ENCODE results near the gene ZFYVE26.
"Not testable (repeated sequence)": the region's sequence is repeated elsewhere in the genome, so short reads cannot be mapped to it uniquely, and the experiment has no call there.

Gene ZFYVE26
- 64.7 to 125 (median 109) reads per million in 4 experiments for total RNA-seq

DNA sequence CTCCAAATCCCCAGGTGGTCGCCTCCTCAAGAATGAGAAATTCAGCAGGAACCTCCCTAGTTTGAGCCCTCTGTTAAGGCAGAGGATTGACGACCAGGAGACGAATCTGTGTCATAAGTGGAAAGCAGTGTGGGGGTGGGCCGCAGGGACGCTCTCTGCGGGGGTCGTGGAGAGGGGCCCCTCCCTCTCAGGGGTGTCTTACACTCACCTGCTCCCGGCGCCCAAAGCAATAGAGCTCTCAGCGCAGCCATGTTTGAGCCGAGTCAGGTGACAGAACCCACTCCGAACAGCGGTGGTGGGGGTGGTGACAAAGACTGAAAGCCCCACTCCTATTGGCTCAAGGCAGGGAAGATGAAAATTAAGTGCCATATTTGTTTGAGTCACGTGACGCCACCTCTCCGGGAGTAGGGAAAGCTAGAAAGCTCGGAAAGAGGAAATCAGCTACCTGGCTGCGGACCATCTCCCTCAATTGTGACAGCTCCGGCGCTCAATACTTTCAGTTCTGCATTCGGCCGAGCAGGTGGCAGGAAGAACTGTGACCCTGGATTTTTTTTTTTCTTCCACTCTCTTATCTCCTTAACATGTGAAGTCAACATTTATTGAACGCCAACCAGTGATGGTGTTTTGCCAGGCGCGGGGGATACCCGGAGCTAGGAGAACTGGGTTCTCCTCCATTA, at the start of gene ZFYVE26:
Gene ZFYVE26 (minus strand): TSS at position 265 of the 677 bp plus-strand sequence. CDS start 627 bp downstream, outside the sequence.
- peak; percentile 87 for DNase-seq

DNA sequence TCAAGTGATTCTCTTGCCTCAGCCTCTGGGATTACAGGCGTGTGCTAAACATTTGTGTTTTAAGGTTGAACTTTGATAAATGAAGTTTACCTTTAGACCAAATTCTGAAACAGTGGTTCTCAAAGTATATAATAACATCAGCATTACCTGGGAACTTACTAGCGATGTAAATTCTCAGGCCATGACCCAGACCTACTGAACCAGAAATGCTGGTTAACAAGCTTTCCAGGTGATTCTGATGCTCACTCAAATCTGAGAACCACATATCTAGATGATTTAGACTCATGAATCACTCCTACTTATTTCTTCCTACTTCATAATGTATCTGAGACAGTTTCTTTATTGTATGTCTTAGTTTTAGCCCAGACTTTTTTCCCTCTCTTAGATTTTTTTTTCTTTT, 46.8 kb upstream of the ZFYVE26 start:
- no peak for DNase-seq

DNA sequence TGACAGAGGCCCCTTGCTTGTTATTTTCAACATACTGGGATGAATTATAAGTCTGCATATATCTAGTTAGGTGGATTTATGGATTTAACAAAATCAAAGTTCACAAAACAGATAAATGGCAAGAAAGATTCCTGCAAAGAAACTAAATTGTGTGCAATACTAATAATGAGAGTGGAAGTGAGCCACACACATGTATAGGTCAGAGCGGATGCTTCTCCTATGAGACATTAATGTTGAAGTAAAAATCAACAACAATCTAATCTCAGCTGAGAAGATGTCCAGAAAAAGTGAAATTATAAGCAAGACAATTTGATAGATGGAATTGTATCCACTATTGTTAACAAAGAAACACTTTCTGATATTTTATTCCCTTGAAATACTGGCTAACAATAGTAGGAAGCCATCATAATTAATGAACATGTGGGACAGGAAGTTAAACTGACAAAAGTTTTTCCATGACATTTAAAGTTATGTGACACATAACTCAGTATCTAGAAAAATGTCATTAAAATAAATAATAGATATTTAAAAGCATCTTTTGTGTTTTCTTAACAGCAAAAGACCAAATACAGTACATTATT, 42.9 kb upstream of the ZFYVE26 start:
- DNase-seq = no peak

DNA sequence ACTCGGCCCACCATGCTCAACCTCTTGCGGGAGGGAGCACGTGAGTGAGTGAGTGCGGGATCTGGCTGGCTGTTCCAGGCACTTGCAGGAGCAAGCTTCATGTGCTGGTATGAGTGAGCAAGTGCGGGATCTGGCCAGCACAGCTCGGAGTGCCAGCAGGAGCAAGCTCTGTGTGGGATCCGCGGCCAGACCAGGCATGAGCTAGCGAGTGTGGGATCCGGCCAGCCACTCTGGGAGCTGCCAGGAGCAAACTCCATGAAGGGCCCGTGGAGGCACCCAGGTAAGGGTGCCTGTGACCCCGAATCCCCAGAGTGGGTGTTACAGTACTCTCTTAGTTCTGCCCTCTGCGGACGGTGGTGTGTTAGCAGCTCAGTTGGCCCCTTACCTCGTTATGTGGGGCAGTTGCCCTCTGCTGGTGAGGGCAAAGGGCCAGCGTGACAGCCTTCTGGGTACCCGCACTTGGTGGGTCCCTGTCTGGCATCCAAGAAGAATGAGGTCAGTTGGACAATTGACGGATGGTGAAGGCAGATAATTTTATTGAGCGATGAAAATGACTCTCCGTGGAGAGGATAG, 41.5 kb upstream of the ZFYVE26 start:
- no peak for DNase-seq

DNA sequence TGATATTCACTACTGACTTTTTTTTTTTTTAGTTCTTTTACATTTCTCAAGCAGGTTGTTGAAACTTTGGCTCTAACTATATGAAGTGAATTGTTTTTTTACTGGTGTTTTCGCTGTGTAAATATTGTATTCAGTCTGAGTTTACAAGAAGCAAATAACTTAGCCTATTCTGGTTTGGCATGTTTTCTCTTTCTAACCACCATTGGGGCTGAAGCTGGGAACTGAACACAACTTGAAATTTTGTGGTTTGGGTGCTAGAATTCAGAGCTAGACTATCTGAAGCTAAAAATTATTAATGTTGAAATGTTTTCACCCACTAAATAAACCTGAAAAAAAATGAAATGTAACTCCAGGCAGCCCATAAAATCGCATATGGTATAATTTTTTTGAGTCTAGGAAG, 40.4 kb upstream of the ZFYVE26 start:
- DNase-seq = no peak

DNA sequence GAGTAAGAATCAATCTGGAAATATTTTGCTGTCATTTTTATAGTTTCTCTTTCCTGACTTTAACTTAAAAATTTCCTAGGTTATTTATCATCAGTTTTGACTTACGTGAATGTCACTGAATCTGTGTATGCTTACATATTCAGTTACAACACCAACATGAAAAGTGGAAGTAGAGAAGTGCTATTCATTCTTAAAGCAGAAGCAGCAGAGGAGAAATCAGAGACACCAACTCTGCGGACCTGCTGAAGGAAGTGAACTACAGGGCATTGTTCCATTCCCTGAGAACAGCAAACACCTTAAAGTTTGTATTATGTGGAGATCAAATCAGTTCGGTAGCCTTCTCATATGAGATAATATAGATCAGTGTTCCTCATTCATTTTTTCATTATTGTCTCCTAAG, 37.3 kb upstream of the ZFYVE26 start:
- DNase-seq = no peak

DNA sequence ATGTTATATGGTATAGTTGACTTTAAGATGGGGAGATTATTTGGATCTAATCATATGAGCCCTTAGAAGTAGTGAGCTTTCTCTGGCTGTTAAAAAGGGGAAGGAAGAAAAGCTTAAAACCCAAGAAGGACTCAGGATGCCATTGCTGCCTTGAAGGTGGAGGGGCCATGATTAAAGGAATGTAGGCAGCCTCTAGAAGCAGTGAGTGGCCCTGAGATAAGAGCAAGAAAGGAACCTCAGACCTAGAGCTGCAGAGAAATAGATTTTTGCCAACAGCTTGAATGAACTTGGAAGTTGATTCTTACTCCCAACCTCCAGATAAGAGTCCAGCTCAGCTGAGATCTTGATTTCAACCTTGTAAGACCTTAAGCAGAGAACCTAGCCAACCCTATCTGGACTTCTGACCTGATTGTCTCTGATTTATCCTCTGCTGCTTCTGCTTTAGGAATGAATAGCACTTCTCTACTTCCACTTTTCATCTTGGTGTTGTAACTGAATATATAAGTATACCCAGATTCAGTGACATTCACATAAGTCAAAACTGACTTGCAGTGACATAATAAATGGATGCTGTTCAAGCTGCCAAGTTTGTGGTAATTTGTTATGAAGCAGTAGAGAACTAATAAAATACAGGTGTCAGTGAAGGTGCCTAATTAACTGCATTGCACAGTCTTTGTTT, 36.7 kb upstream of the ZFYVE26 start:
- no peak for DNase-seq

DNA sequence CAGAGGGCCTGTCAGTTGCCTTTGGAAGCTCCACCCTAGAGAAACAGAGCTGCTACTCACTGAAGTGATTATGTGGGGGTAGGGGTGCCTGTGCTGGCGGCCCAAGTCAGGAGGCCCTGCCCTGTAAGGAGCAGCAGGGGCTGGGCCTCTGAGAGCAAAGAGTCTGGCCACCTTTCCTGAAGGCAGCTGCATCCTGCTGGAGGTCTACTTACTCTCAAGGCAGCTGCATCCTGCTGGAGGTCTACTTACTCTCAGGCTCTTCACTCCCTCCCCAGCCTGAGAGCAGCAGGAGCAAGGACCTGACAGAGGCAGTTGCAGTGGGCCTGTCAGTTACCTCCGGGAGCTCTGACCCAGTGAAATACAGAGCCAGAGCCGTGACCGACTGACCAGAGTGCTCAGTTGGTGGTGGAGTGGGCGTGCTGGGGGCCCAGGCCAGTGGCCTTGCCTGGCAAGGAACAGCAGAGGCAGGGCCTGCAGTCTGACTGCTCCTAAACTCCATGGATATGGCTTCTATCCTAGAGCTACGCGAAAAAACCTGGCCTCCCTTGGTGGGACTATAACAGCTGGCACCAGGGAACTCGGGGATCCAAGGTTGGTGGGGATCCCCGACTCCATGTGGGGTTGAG, 35.5 kb upstream of the ZFYVE26 start:
- DNase-seq = no peak

DNA sequence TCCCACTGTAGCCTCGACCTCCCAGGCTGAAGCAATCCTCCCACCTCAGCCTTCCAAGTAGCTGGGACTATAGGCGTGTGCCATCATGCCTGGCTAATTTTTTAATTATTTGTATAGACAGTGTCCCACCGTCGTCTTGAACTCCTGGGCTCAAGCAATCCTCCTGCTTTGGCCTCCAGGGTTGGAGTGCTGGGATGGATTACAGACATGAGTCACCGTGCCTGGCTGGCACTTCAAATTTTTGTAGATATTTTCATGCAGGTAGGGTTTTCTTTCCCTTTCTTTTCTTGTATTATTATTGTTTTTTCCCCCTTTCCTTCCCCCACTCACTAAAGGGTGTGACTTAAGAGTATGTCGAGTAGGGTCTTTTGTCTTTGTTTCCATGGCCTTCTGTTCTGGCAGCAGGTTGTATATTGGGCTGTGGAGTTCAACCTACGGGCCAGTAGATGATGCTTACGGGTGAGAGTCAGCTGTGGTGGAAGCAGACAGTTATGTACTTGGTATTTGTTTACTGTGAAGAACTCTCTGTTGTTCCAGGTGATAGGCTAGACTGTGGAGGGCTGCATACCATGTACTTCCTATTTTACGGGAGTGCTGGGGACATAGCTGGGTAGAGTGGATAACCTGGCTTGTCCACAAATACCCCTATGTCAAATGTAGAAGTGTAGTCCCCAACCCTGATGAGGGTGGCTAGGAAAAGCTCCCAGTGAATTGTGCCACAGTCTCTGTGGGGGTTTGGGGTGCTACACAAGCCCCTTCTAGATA, 33.9 kb upstream of the ZFYVE26 start:
- no peak for DNase-seq

DNA sequence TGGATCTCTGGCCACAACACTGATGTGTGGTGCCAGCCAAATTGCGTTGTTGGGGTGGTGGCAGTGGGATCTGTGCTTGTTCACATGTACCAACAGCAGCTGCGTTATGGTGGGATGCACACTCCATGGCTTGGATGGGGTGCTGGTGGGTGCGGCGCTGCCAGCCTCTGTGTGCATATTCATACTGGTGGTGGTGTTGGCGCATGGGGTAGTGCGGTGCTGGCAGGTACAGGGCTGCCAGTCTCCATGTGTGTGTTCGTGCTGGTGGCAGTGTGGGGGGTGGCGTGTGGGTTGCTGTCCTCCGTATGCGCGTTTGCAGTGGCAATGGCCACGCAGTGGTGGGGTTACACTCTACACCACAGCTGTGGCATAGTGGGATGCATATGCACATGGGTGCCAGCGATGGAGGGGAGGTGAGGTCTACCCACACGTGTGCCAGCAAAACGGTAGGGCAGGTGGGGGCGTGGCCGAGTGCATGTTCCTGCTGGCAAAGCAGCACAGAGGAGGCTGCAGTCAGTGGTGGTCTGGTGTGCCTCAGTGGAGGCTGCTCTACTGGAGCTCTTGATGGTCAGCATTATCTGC, 29.7 kb upstream of the ZFYVE26 start:
- DNase-seq = no peak

DNA sequence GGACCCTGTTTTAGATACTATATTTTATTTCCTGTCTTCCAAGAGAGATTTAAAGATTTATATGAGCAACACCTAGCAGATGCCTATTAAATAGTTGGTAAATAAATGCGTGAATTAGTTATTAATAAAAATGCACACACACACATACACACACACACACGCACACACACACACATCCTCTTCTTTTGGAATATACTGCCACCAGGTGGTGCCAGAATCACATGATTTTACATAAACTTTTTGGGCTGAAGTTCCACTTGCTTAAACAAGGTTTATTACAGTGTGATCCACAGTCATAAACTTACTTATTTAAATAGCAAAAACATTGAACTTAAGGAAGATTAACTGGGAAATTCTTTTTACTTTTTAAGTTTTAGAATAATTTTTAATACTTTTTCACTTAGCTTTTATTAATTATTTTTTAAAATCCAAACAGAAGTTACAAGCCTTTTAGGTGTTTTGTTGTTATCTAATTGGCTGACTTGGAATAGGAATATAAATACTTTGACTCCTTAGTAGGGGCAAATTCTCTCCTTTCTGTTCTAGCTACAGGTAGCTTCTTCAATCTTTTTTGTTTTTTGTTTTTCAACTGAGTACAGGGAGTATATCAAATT, 20.7 kb upstream of the ZFYVE26 start:
- DNase-seq = peak; percentile 34

DNA sequence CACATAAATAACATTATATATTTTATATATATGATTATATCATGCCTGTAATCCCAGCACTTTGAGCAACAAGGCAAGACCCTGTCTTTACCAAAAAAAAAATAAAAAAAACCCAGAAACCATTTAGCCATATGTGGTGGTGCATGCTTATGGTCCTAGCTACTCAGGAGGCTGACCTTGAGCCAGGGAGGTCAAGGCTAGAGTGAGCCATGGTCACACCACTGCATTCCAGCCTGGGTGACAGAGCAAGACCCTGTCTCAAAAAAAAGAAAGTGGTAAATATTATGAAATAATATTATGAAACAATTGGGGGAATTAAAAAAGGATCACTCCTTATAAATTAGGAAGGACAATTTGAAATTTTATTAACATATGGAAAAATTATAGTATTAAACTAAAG, 19.2 kb upstream of the ZFYVE26 start:
- DNase-seq = no peak

DNA sequence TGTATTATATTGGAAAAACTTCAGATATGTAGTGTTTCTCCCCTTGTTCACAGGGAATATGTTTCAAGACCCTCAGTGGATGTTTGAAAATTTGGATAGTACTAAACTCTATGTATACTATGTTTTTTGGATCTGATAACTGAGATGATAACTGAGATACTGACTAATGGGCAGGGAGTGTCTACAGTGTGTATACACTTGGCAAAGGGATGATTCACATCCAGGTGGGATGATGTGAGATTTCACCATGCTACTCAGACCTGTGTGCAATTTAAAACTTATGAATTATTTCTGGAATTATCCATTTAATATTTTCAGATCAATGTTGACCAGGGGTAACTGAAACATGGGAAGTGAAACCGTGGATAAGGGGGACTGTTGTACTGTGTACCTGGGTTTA, 17.0 kb upstream of the ZFYVE26 start:
- no peak for DNase-seq

DNA sequence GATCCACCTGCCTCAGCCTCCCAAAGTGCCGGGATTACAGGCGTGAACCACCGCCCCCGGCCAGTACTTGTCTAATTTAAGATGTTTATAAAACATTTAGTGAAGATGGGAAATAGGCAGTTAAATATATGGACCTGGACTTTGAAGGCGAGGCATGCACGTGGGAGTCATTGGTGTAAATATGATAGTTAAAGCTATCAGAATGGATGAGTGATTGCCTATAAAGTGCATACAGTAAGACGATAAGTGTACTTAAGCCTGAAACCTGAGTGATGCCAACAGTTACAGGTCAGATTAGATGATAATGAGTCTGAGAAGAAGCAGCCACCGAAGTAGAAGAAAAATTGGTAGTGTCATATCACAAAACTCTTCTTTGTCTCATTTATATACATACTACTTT, 14.7 kb upstream of the ZFYVE26 start:
- DNase-seq = no peak

DNA sequence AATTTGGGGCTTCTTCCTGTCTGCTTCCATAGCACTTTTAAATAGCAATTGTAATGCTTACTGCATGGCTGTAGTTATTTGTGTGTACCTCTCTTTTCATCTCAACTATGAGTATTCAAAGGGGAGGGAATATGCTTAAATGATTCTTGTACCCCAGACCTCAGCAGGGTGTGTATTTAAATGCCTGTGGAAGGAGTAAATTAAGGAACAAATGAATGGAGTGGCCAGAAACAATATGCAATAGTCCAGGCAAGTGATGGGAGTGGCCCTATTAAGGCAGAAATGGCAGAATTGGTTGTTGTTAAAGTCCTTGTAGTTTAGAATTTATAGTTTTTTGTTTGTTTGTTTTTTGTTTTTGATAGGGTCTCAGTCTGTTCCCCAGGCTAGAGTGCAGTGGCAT, 4.7 kb upstream of the ZFYVE26 start:
- DNase-seq = no peak

DNA sequence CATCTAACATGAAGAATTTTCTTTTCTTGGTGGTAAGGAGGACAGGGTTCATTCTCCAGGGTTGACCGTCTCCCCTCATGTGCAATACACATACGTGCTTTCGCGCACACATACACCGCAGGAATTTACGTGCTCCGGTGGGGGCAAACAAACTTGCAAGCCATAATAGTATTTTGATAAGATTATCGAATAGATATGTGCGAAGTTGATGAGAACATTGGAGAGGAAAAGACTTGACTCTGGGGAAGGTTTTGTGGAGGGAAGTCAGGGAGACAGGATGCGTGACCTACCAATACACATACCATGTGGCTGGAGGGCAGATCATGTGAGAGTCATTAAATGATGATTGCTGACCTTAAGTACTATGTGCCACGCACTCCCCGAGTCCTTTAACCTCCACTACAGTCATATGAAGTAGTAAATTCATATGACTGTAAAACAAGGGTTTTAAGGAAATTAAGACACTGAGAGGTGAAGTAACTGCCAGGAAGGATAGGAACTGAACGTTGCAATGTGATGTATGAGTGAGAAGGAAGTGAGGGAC, 4.1 kb upstream of the ZFYVE26 start:
- DNase-seq = no peak

DNA sequence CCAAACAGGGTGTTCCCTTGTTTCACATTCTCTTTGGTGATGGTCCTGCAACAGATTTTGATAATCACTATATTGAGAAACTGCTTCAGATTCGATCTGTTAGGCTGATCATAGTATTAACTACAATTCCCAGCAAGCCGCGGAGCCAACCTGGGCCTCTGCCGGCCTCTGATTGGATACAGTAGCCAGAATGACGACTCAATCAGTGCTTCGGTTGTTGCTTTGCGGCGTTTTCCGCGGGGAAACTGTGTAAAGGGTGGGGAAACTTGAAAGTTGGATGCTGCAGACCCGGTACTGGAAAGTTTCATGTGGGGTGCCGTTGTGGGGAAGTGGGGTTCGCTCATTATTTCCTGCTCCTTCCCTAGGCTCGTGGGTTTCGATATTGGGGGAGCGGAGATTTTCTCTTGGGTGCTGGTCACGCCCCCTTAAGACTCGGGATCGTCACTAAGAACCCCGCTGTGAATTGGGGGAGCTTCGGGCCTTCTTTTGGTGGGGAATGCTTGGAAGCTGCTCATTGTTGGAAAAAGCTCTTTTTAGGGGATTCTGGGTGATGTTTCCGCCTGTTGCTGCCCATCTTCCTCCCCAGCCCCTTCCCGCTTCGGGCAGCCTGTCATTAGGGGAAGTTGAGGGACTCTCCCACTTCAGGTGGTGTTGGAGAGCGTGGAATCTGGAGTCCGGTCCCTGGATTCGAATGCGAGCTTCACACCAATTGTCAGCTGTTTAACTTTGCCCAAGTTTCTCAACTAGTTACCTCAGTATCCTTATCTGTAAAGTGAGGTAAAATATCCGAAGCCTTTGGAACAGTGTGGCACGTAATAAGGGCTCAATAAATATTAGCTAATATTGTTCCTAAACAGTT, 3.4 kb upstream of the ZFYVE26 start, which contains the start of gene RAD51B:
Gene RAD51B (plus strand): TSS at position 217 of the 859 bp plus-strand sequence.
- DNase-seq = peak; percentile 83

DNA sequence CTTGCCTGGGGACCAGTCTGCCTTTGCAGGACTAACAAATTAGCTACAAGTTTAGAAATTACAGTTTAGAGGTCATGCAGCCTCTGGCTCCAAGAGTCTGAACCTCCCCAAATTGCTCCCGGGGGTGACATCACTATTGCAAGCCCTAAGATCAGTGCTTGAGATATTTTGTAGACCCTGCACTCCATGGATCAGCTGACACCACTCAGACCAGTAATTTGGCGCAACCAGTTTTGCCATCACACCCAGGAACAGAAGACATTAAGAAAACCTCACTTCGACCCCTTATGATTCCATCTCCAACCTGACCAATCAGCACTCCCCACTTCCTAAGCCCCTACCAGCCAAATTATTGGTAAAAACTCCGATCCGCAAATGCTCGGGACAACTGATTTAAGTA, 2.1 kb upstream of the ZFYVE26 start:
- not testable (repeated sequence) for DNase-seq

DNA sequence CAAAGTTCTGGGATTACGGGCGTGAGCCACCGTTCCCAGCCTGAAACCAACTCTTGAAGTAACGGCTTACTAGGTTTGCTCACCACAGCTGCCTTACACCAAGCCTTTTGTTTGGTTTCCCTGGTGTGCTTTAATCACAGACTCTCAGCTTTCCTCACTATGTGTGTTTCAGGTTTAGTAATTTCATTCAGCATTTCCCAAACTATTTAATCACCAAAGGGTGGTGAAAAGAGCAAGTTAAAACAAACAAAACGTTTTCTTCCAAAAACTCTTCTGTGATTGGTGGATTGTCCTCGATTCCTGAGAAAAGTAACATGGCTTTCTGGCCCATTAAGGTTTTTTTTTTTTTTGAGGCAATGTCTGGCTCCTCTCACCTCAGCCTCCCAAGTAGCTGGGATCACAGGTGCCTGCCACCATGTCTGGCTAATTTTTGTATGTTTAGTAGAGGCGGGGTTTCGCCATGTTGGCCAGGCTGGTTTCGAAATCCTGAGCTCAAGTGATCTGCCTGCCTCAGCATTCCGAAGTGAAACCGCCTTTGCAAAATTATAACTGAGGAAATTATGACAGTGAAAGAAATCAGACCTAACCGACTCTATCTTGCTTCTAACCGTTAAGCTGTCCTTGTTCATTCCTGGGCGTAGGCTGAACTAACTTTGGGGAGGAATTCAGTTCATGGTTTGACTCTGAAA, 1.5 kb upstream of the ZFYVE26 start:
- DNase-seq = no peak

Measured in effector CD8-positive, alpha-beta T cell (primary cell).